ENCODE data around the gene FBN1.

Gene FBN1

GRCh38 chr15:48527517-48527916 lies 118.0 kb downstream of the FBN1 start:
- TF ChIP-seq OSR1 (CRISPR knock-in tag; IDR thresholded peaks at IDR 0.05) (no peak), PATZ1 (CRISPR knock-in tag; IDR thresholded peaks at IDR 0.05; ENCODE audit: borderline replicate concordance) (no peak), ZNF70 (CRISPR knock-in tag; IDR thresholded peaks at IDR 0.05) (no peak)
- ATAC-seq = no peak

- ATAC-seq = no peak
- no peak for TF ChIP-seq ZNF565 (CRISPR knock-in tag; conservative IDR thresholded peaks at IDR 0.05; ENCODE audit: low read depth)
- TF ChIP-seq POU6F1 (CRISPR knock-in tag; IDR thresholded peaks at IDR 0.05; ENCODE audit: borderline replicate concordance, low read depth) = no peak
- no peak for TF ChIP-seq TOX (CRISPR knock-in tag; IDR thresholded peaks at IDR 0.05; ENCODE audit: borderline replicate concordance)
- no peak for TF ChIP-seq ZFP3 (CRISPR knock-in tag; IDR thresholded peaks at IDR 0.05)
- TF ChIP-seq PATZ1 (CRISPR knock-in tag; IDR thresholded peaks at IDR 0.05; ENCODE audit: borderline replicate concordance) = no peak
- no peak for TF ChIP-seq ESRRG (CRISPR knock-in tag; IDR thresholded peaks at IDR 0.05)
- TF ChIP-seq RARB (CRISPR knock-in tag; IDR thresholded peaks at IDR 0.05) = no peak
- TF ChIP-seq ZC3H10 (CRISPR knock-in tag; IDR thresholded peaks at IDR 0.05) = no peak
- no peak for TF ChIP-seq BACH2 (CRISPR knock-in tag; IDR thresholded peaks at IDR 0.05; ENCODE audit: borderline replicate concordance)
- TF ChIP-seq ZNF70 (CRISPR knock-in tag; IDR thresholded peaks at IDR 0.05) = no peak
- no peak for TF ChIP-seq ZNF8 (CRISPR knock-in tag; IDR thresholded peaks at IDR 0.05)
- no peak for TF ChIP-seq ARNTL (CRISPR knock-in tag; IDR thresholded peaks at IDR 0.05; ENCODE audit: borderline replicate concordance, low read depth)
- TF ChIP-seq PPARA (CRISPR knock-in tag; IDR thresholded peaks at IDR 0.05; ENCODE audit: borderline replicate concordance) = no peak
- TF ChIP-seq GLIS3 (CRISPR knock-in tag; IDR thresholded peaks at IDR 0.05) = no peak
- TF ChIP-seq TSHZ2 (CRISPR knock-in tag; IDR thresholded peaks at IDR 0.05) = no peak
- no peak for TF ChIP-seq CSDC2 (CRISPR knock-in tag; IDR thresholded peaks at IDR 0.05)
- TF ChIP-seq CREB5 (CRISPR knock-in tag; IDR thresholded peaks at IDR 0.05; ENCODE audit: low read depth) = no peak
- TF ChIP-seq CSRNP3 (CRISPR knock-in tag; IDR thresholded peaks at IDR 0.05) = no peak
- TF ChIP-seq SNAI2 (CRISPR knock-in tag; IDR thresholded peaks at IDR 0.05) = no peak
These were observed 122.6 kb downstream of the FBN1 start for GRCh38 chr15:48522911-48523310.

- TF ChIP-seq ISL1 (CRISPR knock-in tag; IDR thresholded peaks at IDR 0.05) = no peak
- TF ChIP-seq TSHZ2 (CRISPR knock-in tag; IDR thresholded peaks at IDR 0.05) = no peak
- no peak for TF ChIP-seq ZNF70 (CRISPR knock-in tag; IDR thresholded peaks at IDR 0.05)
- TF ChIP-seq OSR1 (CRISPR knock-in tag; IDR thresholded peaks at IDR 0.05) = no peak
- TF ChIP-seq BACH2 (CRISPR knock-in tag; IDR thresholded peaks at IDR 0.05; ENCODE audit: borderline replicate concordance) = no peak
- TF ChIP-seq PATZ1 (CRISPR knock-in tag; IDR thresholded peaks at IDR 0.05; ENCODE audit: borderline replicate concordance) = no peak
- TF ChIP-seq ZC3H10 (CRISPR knock-in tag; IDR thresholded peaks at IDR 0.05) = no peak
- no peak for TF ChIP-seq ESRRG (CRISPR knock-in tag; IDR thresholded peaks at IDR 0.05)
- no peak for TF ChIP-seq ZFP3 (CRISPR knock-in tag; IDR thresholded peaks at IDR 0.05)
- TF ChIP-seq GLIS3 (CRISPR knock-in tag; IDR thresholded peaks at IDR 0.05) = no peak
- TF ChIP-seq ARNTL (CRISPR knock-in tag; IDR thresholded peaks at IDR 0.05; ENCODE audit: borderline replicate concordance, low read depth) = no peak
- no peak for ATAC-seq
These were observed 123.4 kb downstream of the FBN1 start for GRCh38 chr15:48522123-48522522.
